H1 (cell line): ENCODE measurements around the gene EVPL. TPM values are rescaled to one million over a fixed set of nuclear protein-coding genes. Genes with fewer than 3 reads are reported as not detected.

Experiments
- CTCF ChIA-PET: fragments of 300-600 bp; sonication (Branson Sonifier 250); formaldehyde crosslinking; loops from one replicate; lab custom pipeline; 2021; ENCODE audit not compliant: partially characterized antibody; lab: Charles Lee
- POLR2A ChIA-PET: fragments of 300-600 bp; sonication (Branson Sonifier 250); formaldehyde crosslinking; loops from one replicate; lab custom pipeline; 2021; ENCODE audit warnings: inconsistent platforms; ENCODE audit not compliant: partially characterized antibody; lab: Charles Lee
- DNase-seq, 2 experiments: peaks; one replicate each; pipeline versions ENCODE4 v3.0.0 to v3.0.0-alpha.2; 2010 to 2022; ENCODE audit warnings: low spot score in 2 of 2, low read depth in 1 of 2, mixed read lengths in 1 of 2
- FAIRE-seq: peaks from 2 replicates; lab custom pipeline; 2011; peaks lifted over from hg19 to GRCh38; lab: Jason Lieb, UNC
- H2AFZ ChIP-seq: 2 replicates; pipeline ENCODE4 v1.8.1; 2012; ENCODE audit warnings: low read length, inconsistent platforms
- H2AK5ac ChIP-seq: 2 replicates; pipeline ENCODE4 v1.6.1; 2013; ENCODE audit warnings: low read depth, low read length
- H2BK120ac ChIP-seq: replicated peaks from 2 replicates; pipeline ENCODE3; 2013; ENCODE audit warnings: low read depth, low read length, inconsistent platforms
- H2BK12ac ChIP-seq: 2 replicates; pipeline ENCODE4 v1.6.1; 2013; ENCODE audit warnings: low read depth, low read length
- H2BK15ac ChIP-seq: 2 replicates; pipeline ENCODE4 v1.6.1; 2013; ENCODE audit warnings: low read length
- H2BK20ac ChIP-seq: 2 replicates; pipeline ENCODE4 v1.6.1; 2013; ENCODE audit warnings: low read length
- H2BK5ac ChIP-seq: 2 replicates; pipeline ENCODE4 v1.6.1; 2013; ENCODE audit warnings: low read depth, low read length
- H3K14ac ChIP-seq: 2 replicates; pipeline ENCODE4 v1.6.1; 2013; ENCODE audit warnings: inconsistent platforms; ENCODE audit not compliant: insufficient read length
- H3K18ac ChIP-seq: 2 replicates; pipeline ENCODE4 v1.6.1; 2013; ENCODE audit warnings: low read length; ENCODE audit errors: extremely low read depth
- H3K23ac ChIP-seq: 2 replicates; pipeline ENCODE4 v1.6.1; 2013; ENCODE audit warnings: inconsistent platforms; ENCODE audit not compliant: insufficient read length
- H3K23me2 ChIP-seq: 2 replicates; pipeline ENCODE4 v1.6.1; 2013; ENCODE audit warnings: low read depth, low read length
- H3K27ac ChIP-seq: 2 replicates; pipeline ENCODE4 v1.6.1; 2011; ENCODE audit warnings: low read depth, low read length, inconsistent platforms
- H3K27me3 ChIP-seq, 4 experiments: replicated peaks in 1 of 4; 1 replicate in 1 of 4; 2 replicates in 3 of 4; pipeline versions ENCODE4 v1.6.1 to v1.8.1; 2011 to 2013; ENCODE audit warnings: low read length in 3 of 4, mild to moderate bottlenecking in 3 of 4, inconsistent platforms in 2 of 4, mixed read lengths in 2 of 4, moderate library complexity in 1 of 4; ENCODE audit not compliant: control insufficient read depth in 3 of 4, insufficient read depth in 3 of 4; ENCODE audit errors: extremely low read depth in 1 of 4
- H3K36me3 ChIP-seq, 4 experiments: 2 replicates each; pipeline versions ENCODE4 v1.6.1 to v1.8.1; 2011 to 2013; ENCODE audit warnings: mild to moderate bottlenecking in 4 of 4, low read length in 3 of 4, moderate library complexity in 2 of 4, control low read depth in 1 of 4, inconsistent platforms in 1 of 4; ENCODE audit not compliant: insufficient read depth in 4 of 4, control insufficient read depth in 2 of 4
- H3K4ac ChIP-seq: replicated peaks from 2 replicates; pipeline ENCODE3; 2013; ENCODE audit warnings: low read length, low read depth, mixed read lengths, inconsistent platforms; ENCODE audit not compliant: insufficient read length
- H3K4me1 ChIP-seq, 4 experiments: replicated peaks in 1 of 4; 1 replicate in 1 of 4; 2 replicates in 3 of 4; pipeline versions ENCODE4 v1.6.1 to v1.8.1; 2011 to 2013; ENCODE audit warnings: low read length in 3 of 4, inconsistent platforms in 2 of 4, mixed read lengths in 1 of 4; ENCODE audit not compliant: insufficient read depth in 4 of 4, control insufficient read depth in 3 of 4
- H3K4me2 ChIP-seq, 2 experiments: 2 replicates each; pipeline versions ENCODE4 v1.6.1 to v1.8.1; 2011 to 2013; ENCODE audit warnings: low read depth in 2 of 2, low read length in 2 of 2, control low read depth in 1 of 2, inconsistent platforms in 1 of 2, mild to moderate bottlenecking in 1 of 2; ENCODE audit not compliant: insufficient read depth in 1 of 2
- H3K4me3 ChIP-seq, 4 experiments: fragments of 200-600, 300-600 bp in 1 of 4; sonication (generic), shearing (Covaris generic), sonication (Bioruptor Twin) in 1 of 4; 2 replicates each; pipeline versions ENCODE4 v1.5.1 to v1.8.1; 2011 to 2016; ENCODE audit warnings: low read length in 4 of 4, low read depth in 3 of 4, control low read depth in 2 of 4, inconsistent platforms in 2 of 4, mild to moderate bottlenecking in 2 of 4, mixed read lengths in 1 of 4, moderate library complexity in 1 of 4; ENCODE audit not compliant: insufficient read depth in 2 of 4; ENCODE audit errors: extremely low read depth in 1 of 4
- H3K56ac ChIP-seq: replicated peaks from 2 replicates; pipeline ENCODE3; 2013; ENCODE audit warnings: low read depth, mild to moderate bottlenecking, mixed read lengths, low read length, inconsistent platforms; ENCODE audit not compliant: insufficient read length
- H3K79me1 ChIP-seq: 2 replicates; pipeline ENCODE4 v1.6.1; 2013; ENCODE audit warnings: low read depth, low read length, control low read depth
- H3K79me2 ChIP-seq, 2 experiments: 2 replicates each; pipeline versions ENCODE4 v1.6.1 to v1.8.1; 2012 to 2013; ENCODE audit warnings: low read length in 2 of 2, mild to moderate bottlenecking in 2 of 2, inconsistent platforms in 1 of 2; ENCODE audit not compliant: insufficient read depth in 2 of 2, control insufficient read depth in 1 of 2
- H3K9ac ChIP-seq, 4 experiments: replicated peaks in 1 of 4; 1 replicate in 1 of 4; 2 replicates in 3 of 4; pipeline versions ENCODE4 v1.6.1 to v1.8.1; 2011 to 2013; ENCODE audit warnings: low read depth in 3 of 4, low read length in 3 of 4, control low read depth in 2 of 4, mild to moderate bottlenecking in 2 of 4, moderate library complexity in 2 of 4, inconsistent platforms in 1 of 4; ENCODE audit errors: extremely low read depth in 1 of 4
- H3K9me3 ChIP-seq, 2 experiments: 2 replicates each; pipeline versions ENCODE4 v1.6.1 to v1.8.1; 2012 to 2013; ENCODE audit warnings: mild to moderate bottlenecking in 2 of 2, moderate library complexity in 2 of 2, control low read depth in 1 of 2, inconsistent platforms in 1 of 2, low read depth in 1 of 2, low read length in 1 of 2, mixed read lengths in 1 of 2; ENCODE audit not compliant: insufficient read depth in 2 of 2
- H4K20me1 ChIP-seq, 2 experiments: replicated peaks in 1 of 2; 2 replicates each; pipeline versions ENCODE3 to v1.8.1; 2011 to 2013; ENCODE audit warnings: inconsistent platforms in 2 of 2, low read length in 2 of 2, mild to moderate bottlenecking in 1 of 2; ENCODE audit not compliant: insufficient read depth in 2 of 2, control insufficient read depth in 1 of 2
- H4K5ac ChIP-seq: 2 replicates; pipeline ENCODE4 v1.6.1; 2013; ENCODE audit warnings: low read length, low read depth, mixed read lengths, inconsistent platforms; ENCODE audit not compliant: insufficient read length
- H4K8ac ChIP-seq: 2 replicates; pipeline ENCODE4 v1.8.0; 2013; ENCODE audit warnings: mild to moderate bottlenecking, moderate library complexity, low read length, inconsistent platforms; ENCODE audit not compliant: insufficient read depth; ENCODE audit errors: extremely low read depth
- H4K91ac ChIP-seq: replicated peaks from 2 replicates; pipeline ENCODE3; 2013; ENCODE audit warnings: low read length, mixed read lengths, inconsistent platforms; ENCODE audit not compliant: insufficient read length
- CTCF ChIP-seq, 3 experiments: IDR thresholded peaks; 1 replicate in 2 of 3; 2 replicates in 1 of 3; pipeline versions ENCODE4 v1.5.1 to v1.6.1; 2011; ENCODE audit warnings: low read length in 3 of 3, mild to moderate bottlenecking in 3 of 3, inconsistent platforms in 2 of 3, low read depth in 1 of 3, moderate library complexity in 1 of 3; ENCODE audit not compliant: insufficient read depth in 1 of 3; ENCODE audit errors: control extremely low read depth in 1 of 3
- PHF8 ChIP-seq: fragments of 200-600 bp; sonication (generic); conservative IDR thresholded peaks from 2 replicates; pipeline ENCODE4 v1.7.1; 2012; ENCODE audit warnings: low read depth, mild to moderate bottlenecking, inconsistent platforms, low read length, moderate library complexity
- POLR2A ChIP-seq, 2 experiments: IDR thresholded peaks; 1 replicate in 1 of 2; 2 replicates in 1 of 2; pipeline ENCODE4 v1.6.1; 2011; ENCODE audit warnings: low read depth in 2 of 2, low read length in 2 of 2, mild to moderate bottlenecking in 2 of 2; ENCODE audit errors: control extremely low read depth in 1 of 2
- POLR2AphosphoS5 ChIP-seq: IDR thresholded peaks from 2 replicates; pipeline ENCODE4 v1.6.1; 2011; ENCODE audit warnings: low read depth, low read length
- RFX5 ChIP-seq: IDR thresholded peaks from 2 replicates; pipeline ENCODE4 v1.6.1; 2011; ENCODE audit warnings: low read depth, low read length, improper control_type of control experiment, borderline replicate concordance
- SRF ChIP-seq: IDR thresholded peaks from 2 replicates; pipeline ENCODE4 v1.6.1; 2011; ENCODE audit warnings: mild to moderate bottlenecking, low read depth, low read length, moderate library complexity
- WGBS, 2 experiments: shearing (Covaris generic) in 1 of 2; methylation state at CpG; one replicate each; pipeline versions ENCODE4 v1.1.6 to v1.1.7; 2013 to 2015; ENCODE audit warnings: low lambda C conversion rate in 2 of 2, mixed read lengths in 2 of 2, inconsistent platforms in 1 of 2, low coverage in 1 of 2, missing lambda C conversion rate in 1 of 2; ENCODE audit not compliant: insufficient replicate concordance in 2 of 2, insufficient coverage in 1 of 2, insufficient read length in 1 of 2; ENCODE audit errors: extremely low coverage in 1 of 2, missing lambda C conversion rate in 1 of 2; 5-methylcytosine and 5-hydroxymethylcytosine counted together
- polyA plus RNA-seq, 7 experiments: library from polyadenylated mRNA; depleted of rRNA in 3 of 7; stranded (reverse) in 5 of 7; unstranded in 2 of 7; fragments of >200 nt in 5 of 7; fragments of 200-250 nt in 2 of 7; gene quantifications; 1 replicate in 5 of 7; 2 replicates in 1 of 7; 4 replicates in 1 of 7; pipeline versions ENCODE4 v1.2.1 to v1.2.3, GENCODE V29; 2011 to 2013; ENCODE audit warnings: missing spikeins in 2 of 7, mixed read lengths in 2 of 7
- total RNA-seq: library from RNA; stranded (reverse); fragmentation: NEBNext Ultra II Directional; extraction: Animal tissue kit (Norgen Biotek cat#: 25700); gene quantifications from 2 replicates; pipeline ENCODE4 v1.2.1, GENCODE V29; 2021
- TF ChIP-seq, protein P1 (sequence below): IDR thresholded peaks from 2 replicates; pipeline ENCODE4 v1.6.1; 2012; ENCODE audit warnings: inconsistent platforms

The EVPL gene
- total and polyA plus RNA-seq, 2 of the 8 experiments (the other 6 are each of a cell fraction or from before 2014, with no cell fraction given): 0.20 to 0.99 TPM

GRCh38 chr17:76074390-76075363, 47.6 kb upstream of the EVPL start, which contains the start of gene GALR2:
Gene GALR2, plus strand, starts transcription at chr17:76074781. Its CDS starts 103 bp downstream, at chr17:76074884.
- H2AK5ac ChIP-seq: no peak within 1 kb of the TSS
- no peak within 1 kb of the TSS for H3K14ac ChIP-seq
- H2BK20ac ChIP-seq: peak within 1 kb of the TSS; percentile 48
- H2BK15ac ChIP-seq: peak within 1 kb of the TSS; percentile 81; the same call in 1 of the 2 replicates
- peak within 1 kb of the TSS; percentile 29; the same call in 1 of the 2 replicates for H2BK12ac ChIP-seq
- no peak within 1 kb of the TSS for H2BK120ac ChIP-seq
- H3K56ac ChIP-seq: no peak within 1 kb of the TSS
- no peak within 1 kb of the TSS for H4K91ac ChIP-seq
- H3K36me3 ChIP-seq: no peaks in the 10 kb centered on the region; a peak in 1 of 8 replicates
- H3K9me3 ChIP-seq: no peaks in the 10 kb centered on the region
- no peak within 1 kb of the TSS; a peak in 1 of 7 replicates for H3K9ac ChIP-seq
- no peak within 1 kb of the TSS; the same call in 1 of the 2 replicates for H3K18ac ChIP-seq
- CTCF ChIA-PET: interaction anchor here (0.9 to 2.3 kb wide), 15 partner anchors 9 to 213 kb away, joined by 3 to 9 read pairs (median 4); partner anchors contain the start of genes CDK3 and EXOC7
- DNase-seq (peak in 1 of 2 experiments; percentile 80), FAIRE-seq (no peak)
- H3K4me2 ChIP-seq: peak within 1 kb of the TSS; percentile 77 to 79
- no peak within 1 kb of the TSS for H3K27ac ChIP-seq
- H3K27me3 ChIP-seq: peaks cover 54 to 68% (median 66%) of the 10 kb centered on the region in 4 experiments
- peaks cover 2 to 17% of the 10 kb centered on the region in 2 experiments for H4K20me1 ChIP-seq
- peaks cover 3 to 23% of the 10 kb centered on the region in 2 experiments for H3K79me2 ChIP-seq
- H2AFZ ChIP-seq: no peak within 1 kb of the TSS; the same call in 1 of the 2 replicates
- H3K4me1 ChIP-seq: peaks cover 0 to 45% (median 28%) of the 10 kb centered on the region in 4 experiments; a peak in 6 of 7 replicates
- no peak within 1 kb of the TSS for H3K4ac ChIP-seq
- H3K23me2 ChIP-seq: peaks cover 25% of the 10 kb centered on the region
- POLR2A ChIA-PET: interaction anchor here (0.9 to 2.9 kb wide), 8 partner anchors 11 to 295 kb away, joined by 3 to 10 read pairs (median 4); partner anchors contain the start of gene EXOC7
- H3K4me3 ChIP-seq: peak within 1 kb of the TSS; percentile 21 to 60 (median 40)
- WGBS, 2 experiments: 7% methylated on average over 69 of the region's 92 CpGs; no CpG with 5 or more reads in 1 of the 2 experiments
- H3K23ac ChIP-seq: no peak within 1 kb of the TSS
- H4K8ac ChIP-seq: no peak within 1 kb of the TSS; the same call in 1 of the 2 replicates
- H2BK5ac ChIP-seq: no peak within 1 kb of the TSS
- no peak within 1 kb of the TSS for H4K5ac ChIP-seq
- peaks cover 6% of the 10 kb centered on the region; the same call in 1 of the 2 replicates for H3K79me1 ChIP-seq
- 0 out of 2 replicates have a peak, but pooled peaks have one; percentile 6 for TF ChIP-seq PHF8
- TF ChIP-seq CTCF (IDR thresholded peaks at IDR 0.05; ENCODE audit: control extremely low read depth in 1 of 3, insufficient read depth in 1 of 3, low read depth in 1 of 3, low read length in 3 of 3): no peak
- no peak for TF ChIP-seq RFX5
- TF ChIP-seq, protein P1, sequence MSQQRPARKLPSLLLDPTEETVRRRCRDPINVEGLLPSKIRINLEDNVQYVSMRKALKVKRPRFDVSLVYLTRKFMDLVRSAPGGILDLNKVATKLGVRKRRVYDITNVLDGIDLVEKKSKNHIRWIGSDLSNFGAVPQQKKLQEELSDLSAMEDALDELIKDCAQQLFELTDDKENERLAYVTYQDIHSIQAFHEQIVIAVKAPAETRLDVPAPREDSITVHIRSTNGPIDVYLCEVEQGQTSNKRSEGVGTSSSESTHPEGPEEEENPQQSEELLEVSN: 0 out of 2 replicates have a peak, but pooled peaks have one; percentile 23
- no peak for TF ChIP-seq POLR2A (IDR thresholded peaks at IDR 0.05; ENCODE audit: control extremely low read depth in 1 of 2, low read depth in 2 of 2, low read length in 2 of 2)
- TF ChIP-seq SRF: no peak
- no peak for TF ChIP-seq POLR2AphosphoS5
